Stimulated activated CD8-positive, alpha-beta memory T cell treated with anti-CD3 and anti-CD28 coated beads, Interleukin-4, amount 100 ng/mL, for 1 hour (primary cell): ENCODE results near the gene HSFY2.
"Not testable (repeated sequence)": the region's sequence is repeated elsewhere in the genome, so short reads cannot be mapped to it uniquely, and the experiment has no call there.

Source experiments
- DNase-seq, 2 donors: peaks; one replicate each; pipeline ENCODE4 v3.0.0-alpha.2; 2020; ENCODE audit warnings: low read depth in 2 of 2, low spot score in 1 of 2

Gene HSFY2, protein sequence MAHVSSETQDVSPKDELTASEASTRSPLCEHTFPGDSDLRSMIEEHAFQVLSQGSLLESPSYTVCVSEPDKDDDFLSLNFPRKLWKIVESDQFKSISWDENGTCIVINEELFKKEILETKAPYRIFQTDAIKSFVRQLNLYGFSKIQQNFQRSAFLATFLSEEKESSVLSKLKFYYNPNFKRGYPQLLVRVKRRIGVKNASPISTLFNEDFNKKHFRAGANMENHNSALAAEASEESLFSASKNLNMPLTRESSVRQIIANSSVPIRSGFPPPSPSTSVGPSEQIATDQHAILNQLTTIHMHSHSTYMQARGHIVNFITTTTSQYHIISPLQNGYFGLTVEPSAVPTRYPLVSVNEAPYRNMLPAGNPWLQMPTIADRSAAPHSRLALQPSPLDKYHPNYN

DNA sequence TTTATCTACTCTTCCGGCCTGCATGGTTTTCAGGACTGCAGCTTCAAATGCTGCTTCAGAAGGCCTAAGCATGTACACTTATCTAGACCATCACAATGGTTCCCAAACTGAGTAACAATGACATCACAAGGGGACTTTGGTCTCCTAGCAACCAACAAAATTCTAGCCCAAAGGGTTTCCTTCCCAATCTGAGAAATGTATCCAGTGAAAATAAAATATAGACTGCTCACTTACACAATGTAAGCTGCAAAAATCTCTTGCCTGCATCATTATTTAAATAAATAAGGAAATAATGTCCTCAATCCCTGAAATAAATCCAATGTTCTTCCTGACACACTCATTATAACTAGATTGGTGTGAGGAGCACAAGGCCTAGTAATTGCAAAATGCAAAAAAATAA is at the start of gene HSFY2:
HSFY2 (minus strand) TSS at position 101 of the 400 bp plus-strand sequence. CDS start 117 bp downstream, outside the sequence.
- DNase-seq = not testable (repeated sequence)

DNA sequence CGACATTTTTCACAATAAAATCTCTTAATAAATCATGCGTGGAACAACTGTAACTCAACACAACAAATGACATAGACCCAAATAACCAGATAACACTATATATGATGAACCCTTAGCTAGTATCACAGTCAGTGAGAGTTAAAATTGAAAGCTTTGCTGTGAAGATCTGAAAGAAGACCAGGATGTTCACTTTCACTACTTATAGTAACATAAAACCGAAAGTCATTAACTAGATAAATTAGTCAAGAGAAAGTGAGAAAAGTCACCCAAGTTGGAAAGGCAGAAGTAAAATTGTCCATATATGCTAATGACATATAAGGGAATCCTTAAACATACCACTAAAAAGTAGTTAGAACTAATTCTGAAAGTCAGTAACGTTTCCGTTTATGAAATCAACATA is 42.2 kb upstream of the HSFY2 start:
- not testable (repeated sequence) for DNase-seq

DNA sequence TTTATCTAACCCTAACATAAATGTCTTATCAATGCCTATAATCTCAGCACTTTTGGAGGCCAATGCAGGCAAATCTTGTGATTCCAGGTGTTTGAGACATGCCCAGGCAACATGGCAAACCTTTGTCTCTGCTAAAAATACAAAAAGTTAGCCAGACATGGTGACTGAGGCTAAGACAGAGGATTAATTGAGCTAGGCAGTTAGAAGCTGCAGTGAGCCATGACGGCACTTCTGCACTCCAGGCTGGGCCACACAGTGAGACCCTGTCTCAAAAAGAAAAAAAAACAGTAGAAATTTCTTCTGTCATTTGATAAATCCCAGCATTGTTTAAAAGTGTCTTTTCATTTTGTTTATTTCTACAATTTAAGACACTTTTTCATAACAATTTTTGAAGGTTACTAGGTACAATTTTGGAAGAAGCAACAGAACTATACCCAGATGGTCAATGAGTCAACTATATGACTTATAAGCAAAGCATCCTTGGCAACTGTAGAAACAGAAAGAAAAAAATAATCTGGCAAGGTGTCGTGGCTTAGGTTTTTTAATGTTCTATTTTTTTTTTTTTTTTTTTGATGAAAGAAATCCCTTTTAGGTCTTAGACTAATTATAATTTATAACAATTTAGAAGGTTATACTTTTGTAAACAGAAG is 15.3 kb upstream of the HSFY2 start:
- DNase-seq = not testable (repeated sequence)

DNA sequence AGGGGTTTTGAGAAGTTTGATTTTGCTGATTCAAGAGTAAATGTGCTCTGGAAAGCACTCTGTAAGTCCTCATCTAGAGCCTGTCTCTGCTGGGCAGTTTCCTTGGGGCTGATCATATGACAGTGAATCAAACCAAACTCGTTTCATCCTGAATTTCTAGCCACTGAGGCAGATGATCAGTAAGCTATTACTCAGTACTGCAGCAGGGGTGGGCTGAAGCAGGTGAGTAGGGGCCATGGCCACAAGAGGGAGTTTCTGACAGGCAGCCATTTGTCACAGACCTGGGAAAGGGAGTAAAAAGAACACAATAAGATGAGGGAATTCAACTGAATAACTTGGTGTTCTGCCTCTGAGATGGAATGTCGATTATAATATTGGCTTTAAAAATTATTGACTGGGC is 19.5 kb downstream of the HSFY2 start:
- DNase-seq = not testable (repeated sequence)

DNA sequence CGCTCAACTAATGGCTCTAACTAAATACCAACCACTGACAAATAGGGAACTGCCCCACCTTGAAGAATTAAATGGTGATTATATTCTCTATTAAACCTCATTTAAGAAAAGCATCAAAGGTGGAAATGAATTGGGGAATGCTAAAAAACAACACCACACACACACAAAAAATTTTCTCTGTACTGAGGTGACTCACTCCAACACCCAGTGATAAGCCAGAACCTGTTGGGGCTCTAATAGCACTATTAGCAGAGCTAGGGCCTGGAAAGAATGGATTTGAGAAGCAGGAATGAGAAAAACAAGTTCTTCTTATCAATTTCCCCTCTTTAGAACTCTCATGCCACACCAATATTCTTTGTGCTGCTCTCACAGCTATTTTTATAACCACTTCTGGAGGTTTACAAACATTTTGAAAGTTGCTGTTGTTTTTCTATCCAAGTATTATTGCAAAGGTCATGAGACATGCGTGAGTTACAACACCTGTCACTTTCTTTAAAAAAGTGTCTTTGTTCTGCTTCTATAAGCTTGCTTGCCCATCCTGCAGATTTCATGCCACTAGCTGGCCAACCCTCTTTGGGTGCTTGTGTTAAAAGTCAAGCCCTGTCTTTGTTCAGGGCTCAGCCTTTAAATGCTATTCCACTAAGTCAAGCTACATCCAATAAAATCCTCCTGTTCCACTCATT is 20.3 kb downstream of the HSFY2 start:
- DNase-seq = not testable (repeated sequence)

DNA sequence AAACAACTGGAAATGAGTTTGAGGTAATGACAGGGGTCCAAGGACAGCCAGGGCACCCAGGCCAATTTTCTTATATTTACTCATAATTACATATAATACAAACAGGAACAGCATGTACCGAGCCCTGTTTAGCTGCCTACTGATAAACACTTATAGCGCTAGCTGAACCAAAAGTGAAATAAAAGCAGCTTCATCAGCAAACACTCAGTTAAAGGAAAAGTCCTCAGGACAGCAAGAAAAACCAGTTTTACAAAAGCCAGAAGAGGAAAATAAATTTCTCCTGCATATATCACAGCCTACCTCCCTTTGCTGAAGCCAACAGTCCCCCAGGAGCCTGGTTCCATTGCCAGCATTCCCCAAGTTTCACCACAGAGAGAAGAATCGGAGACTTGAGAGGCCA is 49.8 kb downstream of the HSFY2 start:
- not testable (repeated sequence) for DNase-seq
